Liver (tissue), 9 donors: Measurements from ENCODE around the gene MED31. TPM values are rescaled to one million over a fixed set of nuclear protein-coding genes. Genes with fewer than 3 reads are reported as not detected.

Experiments
- DNase-seq: peaks from one replicate; pipeline ENCODE4 v3.0.0-alpha.2; 2017; ENCODE audit warnings: low spot score
- H3K27ac ChIP-seq, 2 donors: one replicate each; pipeline ENCODE4 v1.7.0; 2013; ENCODE audit warnings: inconsistent platforms in 2 of 2, low read length in 2 of 2, control low read depth in 1 of 2, low read depth in 1 of 2, mild to moderate bottlenecking in 1 of 2
- H3K27me3 ChIP-seq, 4 donors: one replicate each; pipeline versions ENCODE4 v1.6.1 to v1.7.0; 2013; ENCODE audit warnings: low read length in 3 of 4, inconsistent platforms in 1 of 4, mild to moderate bottlenecking in 1 of 4, moderate library complexity in 1 of 4; ENCODE audit not compliant: control insufficient read depth in 4 of 4, insufficient read depth in 4 of 4
- H3K36me3 ChIP-seq, 4 donors: one replicate each; pipeline versions ENCODE4 v1.6.1 to v1.7.0; 2013; ENCODE audit warnings: low read length in 3 of 4, mild to moderate bottlenecking in 3 of 4, low read depth in 1 of 4, moderate library complexity in 1 of 4; ENCODE audit not compliant: control insufficient read depth in 4 of 4, insufficient read depth in 3 of 4
- H3K4me1 ChIP-seq, 4 donors: one replicate each; pipeline versions ENCODE4 v1.6.1 to v1.7.0; 2013; ENCODE audit warnings: low read length in 3 of 4, mild to moderate bottlenecking in 3 of 4, moderate library complexity in 1 of 4; ENCODE audit not compliant: control insufficient read depth in 4 of 4, insufficient read depth in 4 of 4
- H3K4me3 ChIP-seq, 3 donors: one replicate each; pipeline versions ENCODE4 v1.6.1 to v1.7.0; 2013; ENCODE audit warnings: low read length in 3 of 3, control low read depth in 1 of 3, low read depth in 1 of 3, mild to moderate bottlenecking in 1 of 3
- H3K9ac ChIP-seq, 2 donors: one replicate each; pipeline ENCODE4 v1.7.0; 2013; ENCODE audit warnings: low read length in 2 of 2, mild to moderate bottlenecking in 2 of 2, moderate library complexity in 2 of 2, control low read depth in 1 of 2, low read depth in 1 of 2
- H3K9me3 ChIP-seq, 4 donors: one replicate each; pipeline versions ENCODE4 v1.6.1 to v1.7.0; 2013; ENCODE audit warnings: low read length in 3 of 4; ENCODE audit not compliant: control insufficient read depth in 4 of 4
- ATF3 ChIP-seq: IDR thresholded peaks from 2 replicates; pipeline ENCODE4 v1.6.1; 2016; ENCODE audit warnings: antibody characterized with exemption
- CTCF ChIP-seq: fragments of 150-350 bp; IDR thresholded peaks from 2 replicates; pipeline ENCODE4 v1.5.1; 2017; ENCODE audit warnings: improper control_type of control experiment, low read depth, low read length; ENCODE audit not compliant: missing input control
- EGR1 ChIP-seq, 2 donors: IDR thresholded peaks; 2 replicates each; pipeline ENCODE4 v1.6.1; 2016 to 2018; ENCODE audit warnings: antibody characterized with exemption in 2 of 2, low read depth in 2 of 2
- FOXA1 ChIP-seq: IDR thresholded peaks from 2 replicates; pipeline ENCODE4 v1.6.1; 2016; ENCODE audit warnings: antibody characterized with exemption
- FOXA2 ChIP-seq: IDR thresholded peaks from 2 replicates; pipeline ENCODE4 v1.6.1; 2016; ENCODE audit warnings: antibody characterized with exemption
- GABPA ChIP-seq, 2 donors: IDR thresholded peaks in 1 of 2; conservative IDR thresholded peaks in 1 of 2; 2 replicates each; pipeline ENCODE4 v1.6.1; 2016; ENCODE audit warnings: antibody characterized with exemption in 2 of 2, mild to moderate bottlenecking in 1 of 2, moderate library complexity in 1 of 2
- HNF4A ChIP-seq, 2 donors: conservative IDR thresholded peaks; 2 replicates each; pipeline ENCODE4 v1.6.1; 2016; ENCODE audit warnings: antibody characterized with exemption in 2 of 2, mild to moderate bottlenecking in 2 of 2
- HNF4G ChIP-seq: IDR thresholded peaks from 2 replicates; pipeline ENCODE4 v1.6.1; 2016; ENCODE audit warnings: antibody characterized with exemption
- JUND ChIP-seq, 2 donors: IDR thresholded peaks; 2 replicates each; pipeline ENCODE4 v1.6.1; 2016; ENCODE audit warnings: antibody characterized with exemption in 2 of 2
- MAX ChIP-seq: IDR thresholded peaks from 2 replicates; pipeline ENCODE4 v1.6.1; 2016; ENCODE audit warnings: antibody characterized with exemption
- NR2F2 ChIP-seq: IDR thresholded peaks from 2 replicates; pipeline ENCODE4 v1.6.1; 2016; ENCODE audit warnings: antibody characterized with exemption
- RAD21 ChIP-seq, 2 donors: IDR thresholded peaks; 2 replicates each; pipeline ENCODE4 v1.6.1; 2016; ENCODE audit warnings: antibody characterized with exemption in 2 of 2, mild to moderate bottlenecking in 2 of 2
- REST ChIP-seq: IDR thresholded peaks from 2 replicates; pipeline ENCODE4 v1.6.1; 2016; ENCODE audit warnings: antibody characterized with exemption, mild to moderate bottlenecking
- RXRA ChIP-seq, 2 donors: IDR thresholded peaks; 2 replicates each; pipeline ENCODE4 v1.6.1; 2017 to 2018; ENCODE audit warnings: antibody characterized with exemption in 2 of 2, mild to moderate bottlenecking in 1 of 2
- SP1 ChIP-seq: IDR thresholded peaks from 2 replicates; pipeline ENCODE4 v1.6.1; 2018; ENCODE audit warnings: antibody characterized with exemption, mild to moderate bottlenecking
- TAF1 ChIP-seq: conservative IDR thresholded peaks from 2 replicates; pipeline ENCODE4 v1.6.1; 2016; ENCODE audit warnings: antibody characterized with exemption, mild to moderate bottlenecking
- YY1 ChIP-seq: IDR thresholded peaks from 2 replicates; pipeline ENCODE4 v1.6.1; 2016; ENCODE audit warnings: antibody characterized with exemption, mild to moderate bottlenecking
- ZBTB33 ChIP-seq: IDR thresholded peaks from 2 replicates; pipeline ENCODE4 v1.6.1; 2016; ENCODE audit warnings: antibody characterized with exemption
- WGBS: extraction: QIAGEN DNeasy Blood & Tissue Kit; methylation state at CpG from one replicate; pipeline ENCODE4 v1.1.7; 2013; 5-methylcytosine and 5-hydroxymethylcytosine counted together
- polyA plus RNA-seq, 2 donors: library from polyadenylated mRNA; stranded (reverse) in 1 of 2; unstranded in 1 of 2; fragments of 200-250 nt in 1 of 2; fragments of >200 nt in 1 of 2; fragmentation: Nextera tagmentation in 1 of 2; extraction: Ambion mirVana in 1 of 2; gene quantifications; one replicate each; pipeline versions ENCODE4 v1.2.1 to v1.2.3, GENCODE V29; 2013 to 2015
- total RNA-seq, 2 donors: library from RNA; depleted of rRNA; stranded (reverse); fragments of >200 nt; gene quantifications; one replicate each; pipeline ENCODE4 v1.2.3, GENCODE V29; 2014
- donor health status: healthy.
- donor health status: healthy.
- donor health status: healthy.
- donor health status: healthy.
- donor health status: healthy.

Gene MED31
- total and polyA plus RNA-seq, 4 donors, result 6.9 to 29.8 (median 8.7) TPM

GRCh38 chr17:6660805-6661463 is 9.5 kb upstream of the MED31 start:
- Histone ChIP-seq H3K4me1 (peaks cover 0 to 2% (median 0%) of the 10 kb centered on the region in 4 donors), H3K27ac (no peak overlapping the region), H3K27me3 (no peaks in the 10 kb centered on the region), H3K9me3 (no peaks in the 10 kb centered on the region), H3K4me3 (no peak overlapping the region), H3K36me3 (no peaks in the 10 kb centered on the region), H3K9ac (no peak overlapping the region)
- TF ChIP-seq ZBTB33, result no peak
- TF ChIP-seq REST, result no peak
- no peak for TF ChIP-seq RXRA (IDR thresholded peaks at IDR 0.05)
- TF ChIP-seq TAF1, result no peak
- TF ChIP-seq HNF4A (conservative IDR thresholded peaks at IDR 0.05), result no peak
- TF ChIP-seq RAD21 (IDR thresholded peaks at IDR 0.05), result no peak
- no peak for DNase-seq
- 68% methylated on average over 11 of the region's 11 CpGs for WGBS

GRCh38 chr17:6660101-6660500 is 8.7 kb upstream of the MED31 start:
- H3K4me1 ChIP-seq, result peaks cover 0 to 5% (median 0%) of the 10 kb centered on the region in 4 donors
- DNase-seq, result no peak
- WGBS, result 82% methylated on average over 9 of the region's 9 CpGs

More at GRCh38 chr17:6660101-6660500, 8.7 kb upstream of the MED31 start:
- Histone ChIP-seq H3K27me3 (no peaks in the 10 kb centered on the region), H3K4me3 (no peak overlapping the region), H3K36me3 (no peaks in the 10 kb centered on the region), H3K9me3 (no peaks in the 10 kb centered on the region), H3K27ac (no peak overlapping the region), H3K9ac (no peak overlapping the region)
- TF ChIP-seq ATF3, result no peak
- TF ChIP-seq FOXA2, result no peak
- no peak for TF ChIP-seq SP1
- no peak for TF ChIP-seq NR2F2
- no peak for TF ChIP-seq HNF4A (conservative IDR thresholded peaks at IDR 0.05)
- TF ChIP-seq YY1, result no peak
- TF ChIP-seq ZBTB33, result no peak
- no peak for TF ChIP-seq EGR1 (IDR thresholded peaks at IDR 0.05; ENCODE audit: low read depth in 2 of 2)
- TF ChIP-seq HNF4G, result no peak
- no peak for TF ChIP-seq MAX
- TF ChIP-seq GABPA (IDR thresholded peaks at IDR 0.05 in 1 of 2, conservative IDR thresholded peaks at IDR 0.05 in 1 of 2), result no peak
- no peak for TF ChIP-seq JUND (IDR thresholded peaks at IDR 0.05)
- no peak for TF ChIP-seq CTCF
- no peak for TF ChIP-seq REST
- TF ChIP-seq TAF1, result no peak
- no peak for TF ChIP-seq RXRA (IDR thresholded peaks at IDR 0.05)
- TF ChIP-seq FOXA1, result no peak
- no peak for TF ChIP-seq RAD21 (IDR thresholded peaks at IDR 0.05)
